RCC 7860 (cell line): ENCODE results near the gene ELL3.
"Not testable (repeated sequence)": the region's sequence is repeated elsewhere in the genome, so short reads cannot be mapped to it uniquely, and the experiment has no call there.

Experiments used
- DNase-seq: peaks from one replicate; pipeline ENCODE4 v3.0.0-alpha.2; 2015; ENCODE audit warnings: low spot score
- FAIRE-seq: peaks from 2 replicates; lab custom pipeline; 2012; peaks lifted over from hg19 to GRCh38; lab: Jason Lieb, UNC

The ELL3 gene

DNA sequence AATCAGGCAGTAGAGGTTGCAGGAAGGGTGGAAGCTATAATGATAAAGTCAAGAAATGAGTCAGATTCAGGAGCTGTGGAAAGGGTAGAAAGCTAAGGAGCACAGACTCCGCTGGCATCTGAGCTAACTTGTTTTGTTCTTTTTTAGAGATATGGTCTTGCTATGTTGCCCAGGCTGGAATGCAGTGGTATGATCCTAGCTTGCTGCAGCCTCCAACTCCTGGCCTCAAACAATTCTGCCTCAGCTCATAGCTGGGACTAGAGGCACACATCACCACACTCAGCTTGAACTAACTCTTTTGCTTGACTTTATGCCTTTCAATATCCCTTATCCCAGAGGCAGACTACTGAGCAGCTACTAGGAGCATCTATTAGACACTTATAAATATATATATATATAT is 50.5 kb downstream of the ELL3 start:
- FAIRE-seq, DNase-seq: not testable (repeated sequence)

DNA sequence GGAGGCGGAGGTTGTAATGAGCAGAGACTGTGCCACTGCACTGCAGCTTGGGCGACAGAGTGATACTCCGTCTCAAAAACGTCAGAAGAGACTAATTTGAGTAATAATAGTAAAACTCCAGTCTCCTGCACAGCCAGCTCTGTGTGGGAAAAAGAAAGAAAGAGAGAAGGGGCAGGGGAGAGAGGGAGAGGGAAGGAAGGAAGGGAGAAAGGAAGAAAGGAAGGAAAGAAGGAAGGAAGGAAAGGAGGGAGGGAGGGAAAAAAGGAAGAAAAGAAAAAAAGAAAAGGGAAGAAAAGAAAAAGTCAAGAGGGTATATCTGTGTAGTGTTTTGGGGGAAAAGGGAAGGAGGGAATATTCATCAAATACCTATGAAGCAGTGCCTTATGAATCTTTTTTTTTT is 53.6 kb downstream of the ELL3 start:
- DNase-seq (no peak), FAIRE-seq (no peak)
